Endothelial cell of umbilical vein (primary cell): ENCODE measurements around the gene ARHGDIB. TPM values are rescaled to one million over a fixed set of nuclear protein-coding genes. Genes with fewer than 3 reads are reported as not detected.

Source experiments
- BruUV-seq: library from RNA; stranded (reverse); fragments of 400-500 nt; replicated peaks from 2 replicates; lab custom pipeline; 2021; lab: Mats Ljungman, UMichigan
- CTCF ChIA-PET: fragments of 300-600, 350-600 bp; sonication (Branson Sonifier 250); formaldehyde crosslinking; loops from one replicate; lab custom pipeline; 2021; ENCODE audit warnings: antibody characterized with exemption, inconsistent platforms; lab: Charles Lee
- POLR2A ChIA-PET: fragments of 300-600, 350-600 bp; sonication (Branson Sonifier 250); formaldehyde crosslinking; loops from one replicate; lab custom pipeline; 2021; ENCODE audit warnings: antibody characterized with exemption, inconsistent platforms; lab: Charles Lee
- DNase-seq: peaks from one replicate; pipeline ENCODE4 v3.0.0-alpha.2; 2011; ENCODE audit warnings: low read depth, low spot score
- FAIRE-seq: peaks from 2 replicates; lab custom pipeline; 2011; peaks lifted over from hg19 to GRCh38; lab: Jason Lieb, UNC
- H2AFZ ChIP-seq: 2 replicates; pipeline ENCODE4 v1.6.0; 2012; ENCODE audit warnings: low read depth, low read length, control low read depth, inconsistent platforms
- H3K27ac ChIP-seq: 2 replicates; pipeline ENCODE4 v1.5.1; 2011; ENCODE audit warnings: low read depth, mild to moderate bottlenecking, control low read depth, low read length, moderate library complexity; ENCODE audit not compliant: insufficient read depth
- H3K27me3 ChIP-seq, 2 experiments: 2 replicates each; pipeline versions ENCODE4 v1.6.0 to v1.6.1; 2011; ENCODE audit warnings: low read length in 2 of 2, mixed read lengths in 1 of 2; ENCODE audit not compliant: control insufficient read depth in 2 of 2, insufficient read depth in 2 of 2
- H3K36me3 ChIP-seq, 2 experiments: 2 replicates in 1 of 2; 3 replicates in 1 of 2; pipeline ENCODE4 v1.5.1; 2011; ENCODE audit warnings: low read length in 2 of 2, mild to moderate bottlenecking in 1 of 2, moderate library complexity in 1 of 2; ENCODE audit not compliant: control insufficient read depth in 2 of 2, insufficient read depth in 2 of 2; ENCODE audit errors: extremely low read depth in 1 of 2
- H3K4me1 ChIP-seq: 3 replicates; pipeline ENCODE4 v1.5.1; 2011; ENCODE audit warnings: mild to moderate bottlenecking, low read length; ENCODE audit not compliant: control insufficient read depth, insufficient read depth; ENCODE audit errors: extremely low read depth
- H3K4me2 ChIP-seq: 2 replicates; pipeline ENCODE4 v1.6.1; 2011; ENCODE audit warnings: low read length, control low read depth, mixed read lengths; ENCODE audit not compliant: insufficient read depth
- H3K4me3 ChIP-seq, 3 experiments: fragments of 200-600 bp in 1 of 3; sonication (generic), shearing (Covaris generic) in 1 of 3; replicated peaks in 1 of 3; 2 replicates each; pipeline ENCODE4 v1.5.1; 2011 to 2016; ENCODE audit warnings: control low read depth in 3 of 3, low read length in 3 of 3, mild to moderate bottlenecking in 2 of 3, inconsistent platforms in 1 of 3, low read depth in 1 of 3, moderate library complexity in 1 of 3; ENCODE audit not compliant: insufficient read depth in 1 of 3
- H3K79me2 ChIP-seq: 2 replicates; pipeline ENCODE4 v1.6.0; 2012; ENCODE audit warnings: low read length, inconsistent platforms; ENCODE audit not compliant: control insufficient read depth, insufficient read depth
- H3K9ac ChIP-seq: replicated peaks from 2 replicates; pipeline ENCODE3; 2011; ENCODE audit warnings: low read length, control low read depth; ENCODE audit not compliant: insufficient read depth; ENCODE audit errors: extremely low read depth
- H3K9me1 ChIP-seq: replicated peaks from 3 replicates; pipeline ENCODE4 v1.6.0; 2011; ENCODE audit warnings: mild to moderate bottlenecking, low read length; ENCODE audit not compliant: control insufficient read depth, insufficient read depth; ENCODE audit errors: extremely low read depth
- H3K9me3 ChIP-seq: replicated peaks from 2 replicates; pipeline ENCODE4 v1.5.1; 2012; ENCODE audit warnings: low read length, inconsistent platforms; ENCODE audit not compliant: control insufficient read depth, insufficient read depth
- H4K20me1 ChIP-seq: replicated peaks from 2 replicates; pipeline ENCODE3; 2011; ENCODE audit warnings: mild to moderate bottlenecking, low read length; ENCODE audit not compliant: control insufficient read depth, insufficient read depth; ENCODE audit errors: extremely low read depth
- CTCF ChIP-seq, 2 donors: IDR thresholded peaks; 1 replicate in 1 of 2; 2 replicates in 1 of 2; pipeline ENCODE4 v1.5.1; 2011; ENCODE audit warnings: low read length in 2 of 2, mild to moderate bottlenecking in 2 of 2, moderate library complexity in 2 of 2, control low read depth in 1 of 2, inconsistent platforms in 1 of 2, low read depth in 1 of 2; ENCODE audit not compliant: insufficient read depth in 1 of 2; ENCODE audit errors: extremely low read depth in 1 of 2
- EZH2 ChIP-seq: IDR thresholded peaks from 2 replicates; pipeline ENCODE4 v1.6.1; 2012; ENCODE audit warnings: borderline replicate concordance, low read depth, mild to moderate bottlenecking, moderate library complexity, low read length, inconsistent platforms; ENCODE audit not compliant: severe bottlenecking
- FOS ChIP-seq: IDR thresholded peaks from 2 replicates; pipeline ENCODE4 v1.6.1; 2011; ENCODE audit warnings: mild to moderate bottlenecking, low read length, moderate library complexity, borderline replicate concordance; ENCODE audit not compliant: insufficient read depth
- GATA2 ChIP-seq: IDR thresholded peaks from 2 replicates; pipeline ENCODE4 v1.7.0; 2011; ENCODE audit warnings: low read depth, mild to moderate bottlenecking, moderate library complexity, mixed read lengths, low read length; ENCODE audit not compliant: insufficient read length, insufficient read depth
- JUN ChIP-seq: IDR thresholded peaks from 2 replicates; pipeline ENCODE4 v1.6.1; 2011; ENCODE audit warnings: borderline replicate concordance, low read depth; ENCODE audit not compliant: insufficient read length, insufficient read depth
- MAX ChIP-seq: IDR thresholded peaks from 2 replicates; pipeline ENCODE4 v1.6.1; 2011; ENCODE audit not compliant: insufficient read depth, insufficient read length
- MYC ChIP-seq: IDR thresholded peaks from one replicate; pipeline ENCODE4 v1.6.1; 2011; ENCODE audit warnings: mild to moderate bottlenecking, low read depth, low read length
- POLR2A ChIP-seq: IDR thresholded peaks from 2 replicates; pipeline ENCODE4 v1.6.1; 2012; ENCODE audit warnings: low read depth, mild to moderate bottlenecking, control low read depth, low read length
- POLR2AphosphoS5 ChIP-seq: IDR thresholded peaks from 2 replicates; pipeline ENCODE4 v1.6.1; 2012; ENCODE audit warnings: low read depth, mild to moderate bottlenecking, control low read depth, low read length, moderate library complexity; ENCODE audit not compliant: insufficient read depth
- dilution Hi-C: fragments of 300-500 bp; cut with MboI; formaldehyde crosslinking; loops from one replicate; pipeline ENCODE4 v1.15.0; 2019; ENCODE audit warnings: low sequenced_read_pairs; ENCODE audit not compliant: extremely low pct_ligation_motif_present
- intact Hi-C: fragments of 100-400 bp; cut with micrococcal nuclease; formaldehyde crosslinking; loops from one replicate; pipeline ENCODE4 v1.10.0; 2022
- polyA plus RNA-seq, 4 experiments: library from polyadenylated mRNA; depleted of rRNA in 3 of 4; stranded (reverse) in 3 of 4; unstranded in 1 of 4; fragments of >200 nt; gene quantifications; 2 replicates each; pipeline versions ENCODE4 v1.2.1 to v1.2.3, GENCODE V29; 2011 to 2012; ENCODE audit warnings: missing spikeins in 1 of 4
- total RNA-seq: library from RNA; stranded (reverse); gene quantifications from 2 replicates; pipeline ENCODE4 v1.2.3, GENCODE V29; 2021

ARHGDIB gene
- total and polyA plus RNA-seq, 2 donors (not counting 3 experiments of a cell fraction or from before 2014, with no cell fraction given) = 483 to 1,200 TPM

GRCh38 chr12:14986449-14986848, 25.0 kb upstream of the ARHGDIB start:
- POLR2A ChIA-PET = no interaction called here
- Histone ChIP-seq H3K9me1 (no peaks in the 10 kb centered on the region), H3K4me3 (no peak overlapping the region), H3K4me2 (no peak overlapping the region), H3K4me1 (no peaks in the 10 kb centered on the region), H3K36me3 (no peaks in the 10 kb centered on the region), H3K27me3 (no peaks in the 10 kb centered on the region), H3K9ac (no peak overlapping the region), H3K27ac (no peak overlapping the region), H3K9me3 (no peaks in the 10 kb centered on the region), H2AFZ (no peak overlapping the region), H3K79me2 (no peaks in the 10 kb centered on the region), H4K20me1 (no peaks in the 10 kb centered on the region)
- BruUV-seq = no TSS peak
- TF ChIP-seq CTCF (IDR thresholded peaks at IDR 0.05; ENCODE audit: extremely low read depth in 1 of 2, insufficient read depth in 1 of 2, low read depth in 1 of 2, low read length in 2 of 2) (peak in 1 of 2 donors; percentile 24), POLR2AphosphoS5 (no peak)
- DNase-seq (peak; percentile 40), FAIRE-seq (no peak)
- CTCF ChIA-PET = interaction anchor here (0.6 to 4.2 kb wide), 25 partner anchors 8 to 263 kb away, joined by 3 to 44 read pairs (median 4); partner anchors contain the start of genes ARHGDIB, ART4 and SMCO3
- intact Hi-C loops (loop anchor here (2.0 kb wide), 1 partner anchor 142 kb away; no protein-coding TSS in a partner anchor), dilution Hi-C loops (no loop called here)

- POLR2A ChIA-PET = no interaction called here
- Histone ChIP-seq H3K27me3 (no peaks in the 10 kb centered on the region), H3K9me3 (no peaks in the 10 kb centered on the region), H3K9me1 (no peaks in the 10 kb centered on the region), H3K36me3 (no peaks in the 10 kb centered on the region), H4K20me1 (no peaks in the 10 kb centered on the region), H3K4me2 (no peak overlapping the region), H3K4me1 (no peaks in the 10 kb centered on the region), H3K9ac (no peak overlapping the region), H2AFZ (no peak overlapping the region), H3K79me2 (no peaks in the 10 kb centered on the region), H3K4me3 (no peak overlapping the region), H3K27ac (no peak overlapping the region)
- no TSS peak for BruUV-seq
- CTCF ChIA-PET = interaction anchor here (0.8 to 4.2 kb wide), 4 partner anchors 99 to 175 kb away, joined by 3 to 44 read pairs (median 18); partner anchors contain the start of gene MGP
- FAIRE-seq = no peak
- TF ChIP-seq CTCF (IDR thresholded peaks at IDR 0.05; ENCODE audit: extremely low read depth in 1 of 2, insufficient read depth in 1 of 2, low read depth in 1 of 2, low read length in 2 of 2) = no peak
- no peak for TF ChIP-seq MYC
- no peak for TF ChIP-seq GATA2
- TF ChIP-seq MAX = no peak
- TF ChIP-seq EZH2 = no peak
- no peak for TF ChIP-seq FOS
- no peak for TF ChIP-seq POLR2AphosphoS5
- TF ChIP-seq POLR2A = no peak
- no peak for TF ChIP-seq JUN
- intact Hi-C loops (no loop called here), dilution Hi-C loops (no loop called here)
- no peak for DNase-seq
Observed at GRCh38 chr12:14984766-14985285, 23.4 kb upstream of the ARHGDIB start.
